ENCODE results near the gene UBC.

UBC gene

DNA sequence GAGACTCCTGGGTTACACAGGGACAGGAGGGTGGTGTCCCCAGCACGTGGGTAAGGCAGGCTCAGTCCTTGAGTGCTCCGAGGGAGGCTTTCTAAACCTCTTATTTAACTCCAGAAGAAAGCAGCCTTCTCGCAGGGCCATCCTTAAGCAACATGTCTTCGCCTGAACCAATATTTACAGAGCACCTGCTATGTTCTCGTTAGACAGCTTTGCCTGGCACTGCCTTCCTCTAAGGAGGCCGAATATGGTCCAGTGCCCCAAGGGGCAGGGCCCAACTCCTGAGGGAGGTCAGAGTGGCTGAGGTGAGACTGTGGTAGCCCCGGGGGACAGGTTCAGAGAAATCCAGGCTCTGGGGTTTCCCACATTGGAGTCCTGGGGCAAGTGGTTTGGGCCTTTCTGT, 48.7 kb downstream of the UBC start:
- no peak for DNase-seq (ENCODE audit: low read depth, low spot score)

- no peak for DNase-seq (ENCODE audit: low read depth, low spot score)
These were observed 50.1 kb downstream of the UBC start for GRCh38 chr12:124864326-124864752.

GRCh38 chr12:124863416-124864325, 50.8 kb downstream of the UBC start, which contains the start of gene SCARB1:
SCARB1 (minus strand) TSS chr12:124863864; CDS start chr12:124863720, 144 bp downstream.
- peak; percentile 80 for DNase-seq (ENCODE audit: low read depth, low spot score)

- peak; percentile 56 for DNase-seq (ENCODE audit: low read depth, low spot score)
These were observed 51.6 kb downstream of the UBC start for GRCh38 chr12:124862768-124863415.

DNA sequence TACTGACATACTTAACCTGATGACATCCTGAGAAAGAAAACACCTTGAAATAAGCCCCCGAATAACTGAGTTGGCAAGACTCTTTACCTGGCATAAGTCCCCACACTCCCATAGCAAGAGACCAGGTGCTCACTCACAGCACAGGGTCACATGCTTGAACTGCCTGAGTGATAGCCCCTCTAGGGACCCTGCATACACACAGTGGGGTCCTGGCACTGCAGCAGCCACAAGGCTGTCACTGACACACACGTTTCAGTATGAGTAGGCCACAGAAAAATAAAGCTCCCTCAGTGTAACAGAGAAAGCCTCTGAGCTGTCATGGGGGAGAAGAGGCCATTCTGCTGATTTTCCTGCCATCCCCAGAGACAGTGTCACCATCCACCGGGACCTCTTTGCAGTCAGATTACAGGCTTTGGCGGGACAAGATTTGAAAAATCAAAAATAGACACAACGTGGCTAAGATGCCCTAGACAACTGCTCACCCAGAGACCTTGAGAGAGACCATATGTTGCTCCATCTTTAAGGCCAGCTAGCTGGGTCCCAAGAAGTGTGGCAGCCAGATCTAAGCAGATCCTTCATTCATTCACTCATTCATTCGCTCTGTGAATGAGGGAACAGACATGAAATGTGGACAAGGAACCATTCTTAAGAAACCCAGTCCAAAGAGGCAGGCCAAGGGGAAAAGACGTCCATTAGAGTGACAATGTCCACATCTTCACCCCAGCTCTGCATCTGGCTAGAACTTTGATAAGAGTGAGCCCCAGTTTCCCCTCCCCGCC, 52.4 kb downstream of the UBC start:
- DNase-seq (ENCODE audit: low read depth, low spot score), result no peak

All from ELF-1 (cell line).